ENCODE data around the gene TTYH3.
"Not testable (repeated sequence)": the region's sequence is repeated elsewhere in the genome, so short reads cannot be mapped to it uniquely, and the experiment has no call there.

TTYH3 gene

DNA sequence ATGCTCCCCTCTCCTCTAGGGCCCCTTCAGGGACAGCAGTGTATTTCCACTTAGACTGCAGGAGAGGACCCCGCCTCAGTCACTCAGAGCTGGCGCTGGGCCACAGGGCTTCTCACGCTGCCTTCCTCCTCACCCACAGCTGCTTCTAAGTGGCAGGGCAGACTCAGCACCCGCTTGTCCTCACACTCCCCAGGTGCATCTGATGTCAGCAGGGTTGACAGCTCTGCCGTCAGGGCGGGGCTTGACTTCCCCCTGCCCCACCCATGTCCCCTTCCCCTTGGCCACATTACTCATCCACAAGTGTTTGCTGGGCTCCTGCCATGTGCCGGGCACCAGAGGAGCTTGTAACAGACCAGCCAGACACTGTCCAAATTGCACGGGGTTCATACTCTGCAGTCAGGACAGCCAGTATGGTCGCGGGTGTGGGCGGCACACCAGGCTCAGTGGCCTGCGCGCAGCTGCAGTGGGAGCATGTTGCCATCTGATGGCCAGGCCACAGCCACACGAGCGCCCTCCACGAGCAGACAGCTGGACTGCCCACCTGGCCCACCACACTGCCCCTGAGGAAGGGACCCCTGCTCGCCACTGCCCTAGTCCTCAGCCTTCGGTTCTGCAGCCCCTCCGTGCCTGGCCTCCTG, 29.3 kb upstream of the TTYH3 start:
- DNase-seq (ENCODE audit: low spot score), result no peak

DNA sequence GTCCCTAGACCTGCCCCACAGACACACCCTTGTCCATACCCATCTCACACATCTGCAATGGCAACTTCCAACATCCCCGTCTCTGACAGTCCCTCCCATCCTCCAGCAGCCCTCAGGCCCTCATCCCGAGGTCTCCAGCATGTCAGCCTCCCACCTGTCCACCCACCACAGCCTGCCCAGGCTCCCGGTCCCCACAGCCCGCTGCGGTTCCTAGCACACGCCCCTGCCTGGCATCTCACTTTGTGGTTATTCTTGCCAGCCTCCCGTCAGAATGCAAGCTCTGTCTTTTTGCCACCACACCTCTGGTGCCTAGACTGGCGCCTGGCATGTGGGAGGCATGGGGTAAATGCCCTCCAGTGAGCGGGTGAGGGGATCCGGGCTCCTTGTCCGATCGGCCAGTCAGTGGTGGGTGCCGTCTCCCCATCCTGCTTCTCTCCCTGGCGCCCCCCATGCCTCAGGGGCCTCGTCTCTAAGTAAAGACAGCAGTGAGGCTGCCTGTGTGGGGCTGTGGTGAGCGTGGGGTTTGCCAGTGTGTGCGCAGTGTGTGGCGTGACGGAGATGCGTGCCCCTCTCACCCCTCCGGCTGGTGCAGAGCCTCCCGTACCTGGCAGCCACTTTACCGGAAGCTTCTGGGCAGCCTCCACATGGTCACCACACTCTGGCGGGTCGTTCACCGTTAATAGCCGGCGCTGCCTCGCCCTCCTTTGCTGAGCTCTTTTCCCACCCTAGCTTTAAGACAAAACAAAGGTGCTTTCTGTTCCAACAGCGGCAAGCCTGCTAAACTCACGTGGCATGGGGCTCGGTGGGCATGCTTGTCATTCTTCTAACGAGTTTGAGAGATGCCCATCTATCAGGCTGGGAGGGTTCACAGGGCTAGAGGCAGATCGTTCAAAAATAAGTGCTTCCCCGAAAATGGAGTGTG, 28.5 kb upstream of the TTYH3 start:
- DNase-seq (ENCODE audit: low spot score), result no peak

DNA sequence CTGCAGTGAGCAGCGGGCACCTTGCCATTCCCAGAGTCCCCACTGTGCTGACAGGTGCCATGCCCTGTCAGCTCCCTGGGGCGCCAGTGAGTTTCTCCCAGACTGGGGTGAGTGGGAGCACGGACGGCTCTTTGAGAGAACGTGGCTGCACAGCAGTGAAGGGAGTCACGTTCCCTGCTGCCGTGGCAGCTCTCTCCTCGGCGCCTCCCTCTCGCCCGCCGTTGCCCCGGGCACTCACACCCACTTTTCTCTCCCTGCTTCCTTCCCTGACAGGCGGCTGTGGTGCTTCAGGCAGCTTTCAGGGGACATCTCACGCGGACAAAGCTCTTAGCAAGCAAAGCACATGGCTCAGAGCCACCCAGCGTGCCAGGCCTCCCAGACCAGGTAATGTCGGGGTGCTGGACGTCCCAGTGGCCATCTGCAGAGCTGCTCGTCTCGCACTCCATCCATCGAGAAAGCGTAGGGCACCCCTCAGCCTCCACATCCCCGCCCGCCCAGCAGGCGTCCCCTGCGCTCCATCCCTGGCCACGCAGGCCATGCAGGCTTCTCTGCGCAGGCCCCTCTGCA, 27.1 kb upstream of the TTYH3 start:
- no peak for DNase-seq (ENCODE audit: low spot score)

DNA sequence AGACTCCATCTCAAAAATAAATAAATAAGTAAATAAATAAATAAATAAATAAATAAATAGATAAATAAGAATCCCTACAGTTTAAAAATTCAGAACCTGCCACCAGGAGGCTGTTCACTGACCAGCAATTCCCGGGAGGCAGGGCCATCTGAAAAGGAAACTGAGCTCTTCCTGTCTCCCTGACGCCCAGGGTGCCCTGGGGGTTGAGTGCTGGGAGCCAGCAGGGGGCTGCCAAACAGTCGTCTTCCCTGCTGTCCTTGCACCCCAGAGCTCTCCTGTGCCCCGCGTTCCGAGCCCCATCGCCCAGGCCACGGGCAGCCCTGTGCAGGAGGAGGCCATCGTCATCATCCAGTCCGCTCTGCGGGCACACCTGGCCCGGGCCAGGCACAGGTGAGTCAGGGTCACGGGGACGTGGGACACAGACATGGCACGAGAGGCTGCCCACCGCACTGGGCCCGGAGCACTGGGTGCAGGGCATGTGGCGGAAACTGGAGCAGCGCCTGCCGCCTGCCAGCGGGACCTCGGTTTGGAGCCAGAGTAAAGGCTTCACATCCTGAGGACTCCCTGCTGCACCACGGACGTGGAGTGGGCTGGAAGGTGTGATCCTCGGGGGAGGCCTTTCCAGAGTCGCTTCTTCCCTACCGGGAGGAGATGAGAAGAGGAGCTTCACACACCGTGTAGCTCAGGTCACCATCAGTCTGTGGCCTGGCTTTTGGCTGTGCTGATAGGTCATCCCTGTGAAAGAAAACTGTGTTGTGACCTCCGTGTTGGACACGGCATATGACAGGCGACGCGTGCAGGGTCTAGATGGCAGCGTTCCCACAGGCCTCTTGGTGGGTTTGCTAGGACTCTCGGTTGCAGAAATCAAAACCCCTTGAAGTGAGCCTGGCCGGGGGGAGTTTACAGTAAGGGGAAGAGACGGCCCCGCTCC, 25.9 kb upstream of the TTYH3 start:
- DNase-seq (ENCODE audit: low spot score), result no peak

DNA sequence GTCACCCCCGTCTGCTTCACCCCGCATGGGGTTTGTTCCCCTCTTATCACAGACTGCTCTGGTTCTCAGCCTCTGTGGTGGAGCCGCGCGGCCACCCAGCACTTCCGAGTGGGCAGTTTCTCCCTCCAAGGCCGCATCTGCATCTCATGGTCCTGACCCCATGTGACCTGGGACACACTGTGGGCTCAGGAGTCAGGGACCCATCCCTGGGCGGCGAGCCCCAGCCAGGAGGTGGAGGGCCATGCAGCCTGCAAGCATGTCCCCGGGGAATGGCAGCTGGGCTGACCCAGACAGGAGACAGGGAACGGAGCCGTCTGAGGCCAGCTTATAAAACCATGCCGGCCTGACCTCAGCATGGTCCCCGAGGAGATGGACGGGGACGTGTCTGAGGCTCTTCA, 25.2 kb upstream of the TTYH3 start:
- no peak for DNase-seq (ENCODE audit: low spot score)

DNA sequence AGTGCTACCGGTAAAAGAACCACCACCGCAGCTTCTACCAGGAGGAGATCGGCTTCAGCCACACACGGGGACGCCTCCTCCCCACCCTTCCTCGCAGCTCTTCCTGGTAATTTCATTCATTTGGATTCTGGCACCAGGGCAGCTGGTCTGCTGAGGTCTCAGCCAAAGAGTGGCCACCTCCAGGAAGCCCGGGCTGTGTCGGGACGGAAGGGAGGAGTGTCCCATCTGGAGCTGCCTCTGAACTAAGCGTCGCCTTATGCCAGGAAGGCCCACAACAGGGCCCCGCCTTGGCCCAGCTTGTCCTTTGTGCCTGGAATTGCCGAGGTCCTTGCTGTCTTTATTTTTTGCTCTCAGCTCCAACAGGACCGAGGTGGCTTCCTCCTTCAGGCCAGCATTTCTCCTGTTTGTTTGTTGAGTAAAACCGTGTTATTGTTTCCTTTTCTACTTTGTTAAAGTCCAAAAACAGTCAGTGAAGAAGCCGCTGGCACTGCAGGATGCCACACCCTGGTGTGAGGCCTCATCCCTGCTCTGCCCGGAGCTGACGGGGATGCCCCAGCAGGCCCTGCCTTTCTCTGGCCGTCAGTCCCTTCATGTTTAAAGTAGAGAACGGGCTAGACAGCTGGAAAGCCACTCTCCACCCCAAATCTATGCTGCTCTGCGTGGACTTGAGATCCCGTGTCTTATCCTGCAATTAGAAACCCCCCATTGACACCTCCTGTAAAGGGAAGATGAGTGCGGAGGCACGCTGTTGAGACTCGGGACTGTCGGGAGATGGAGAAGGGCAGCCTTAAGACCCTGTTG, 24.5 kb upstream of the TTYH3 start:
- DNase-seq (ENCODE audit: low spot score), result no peak

DNA sequence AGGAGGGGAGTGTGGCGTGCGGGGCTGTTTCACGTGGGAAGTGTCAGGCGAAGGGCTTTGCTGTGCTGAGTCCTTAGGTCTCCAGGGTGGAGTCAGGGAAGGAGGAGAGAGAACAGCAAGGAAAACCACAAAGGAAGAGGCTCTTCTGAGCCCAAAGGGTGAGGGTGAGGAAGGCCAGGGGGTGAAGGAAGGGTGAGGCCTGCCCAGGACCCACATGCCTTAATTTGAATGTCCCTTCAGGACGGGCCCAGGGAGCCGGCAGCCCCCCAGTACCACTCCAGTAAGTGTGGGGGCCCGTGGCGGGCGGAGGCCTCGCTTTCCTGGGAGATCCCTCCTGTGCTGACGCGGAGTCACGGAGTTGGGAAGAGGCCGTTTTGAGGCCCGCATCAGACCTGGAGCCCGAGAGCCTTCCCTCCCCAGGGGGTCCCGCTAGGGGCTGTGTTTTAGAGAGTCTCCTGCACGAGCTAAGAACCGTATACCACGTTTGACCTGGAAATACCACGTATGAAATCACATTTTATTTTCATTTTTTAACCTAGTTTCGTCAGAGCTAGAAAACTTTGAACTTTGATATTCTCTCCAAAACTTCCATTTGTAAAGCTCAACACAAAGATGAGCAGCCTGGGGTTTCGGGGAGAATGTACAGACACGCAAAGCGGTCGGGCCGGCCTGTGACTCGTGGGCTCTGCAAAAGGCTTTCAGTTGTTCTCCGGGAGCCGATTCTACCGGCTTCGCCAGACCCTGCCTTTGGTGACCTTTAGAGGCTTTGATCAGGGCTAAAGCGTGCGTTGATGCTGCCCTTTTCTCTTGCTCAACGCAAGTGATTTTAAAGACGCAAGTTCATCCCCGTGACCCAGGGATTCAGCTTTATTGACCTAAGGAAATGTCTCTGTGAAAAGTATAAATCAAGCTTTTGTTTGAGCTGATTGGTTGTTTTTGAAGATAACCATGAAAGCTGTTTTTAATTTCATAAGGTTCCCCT, 23.6 kb upstream of the TTYH3 start:
- no peak for DNase-seq (ENCODE audit: low spot score)

DNA sequence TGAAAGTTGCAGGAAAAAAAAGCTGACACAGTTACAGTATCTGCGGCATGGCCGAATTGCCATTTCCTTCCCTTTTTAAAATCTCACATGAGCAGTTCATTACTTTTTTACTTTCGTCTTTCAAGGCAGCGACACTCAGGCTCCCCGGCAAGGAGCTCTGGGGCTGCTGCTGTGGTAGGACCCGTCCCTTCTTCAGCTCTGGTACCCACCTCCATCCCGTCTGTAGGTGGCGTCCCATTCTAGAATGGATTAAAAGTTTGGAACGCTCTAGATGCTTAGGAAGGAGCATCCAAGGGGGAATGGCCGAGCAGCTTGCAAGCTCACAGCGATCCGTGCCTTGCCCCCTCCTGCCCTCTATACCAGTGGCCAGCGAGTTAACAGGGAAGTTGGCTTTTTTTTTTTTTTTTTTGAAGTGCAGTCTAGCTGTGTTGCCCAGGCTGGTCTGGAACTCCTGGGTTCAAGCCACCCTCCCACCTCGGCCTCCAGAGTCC, 22.8 kb upstream of the TTYH3 start:
- no peak for DNase-seq (ENCODE audit: low spot score)

DNA sequence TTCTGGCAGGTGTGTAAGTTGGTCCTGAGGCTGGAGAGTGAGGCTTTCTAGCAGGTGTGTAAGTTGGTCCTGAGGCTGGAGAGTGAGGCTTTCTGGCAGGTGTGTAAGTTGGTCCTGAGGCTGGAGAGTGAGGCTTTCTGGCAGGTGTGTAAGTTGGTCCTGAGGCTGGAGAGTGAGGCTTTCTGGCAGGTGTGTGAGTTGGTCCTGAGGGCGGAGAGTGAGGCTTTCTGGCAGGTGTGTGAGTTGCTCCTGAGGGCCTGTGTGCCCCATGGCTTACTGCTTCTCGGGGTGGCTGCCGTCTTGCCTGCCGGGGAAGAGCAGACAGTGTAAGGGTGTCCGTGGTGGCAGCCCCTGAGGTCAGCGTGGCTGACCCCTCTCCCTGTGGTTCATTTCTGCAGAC, 22.1 kb upstream of the TTYH3 start:
- not testable (repeated sequence) for DNase-seq (ENCODE audit: low spot score)

DNA sequence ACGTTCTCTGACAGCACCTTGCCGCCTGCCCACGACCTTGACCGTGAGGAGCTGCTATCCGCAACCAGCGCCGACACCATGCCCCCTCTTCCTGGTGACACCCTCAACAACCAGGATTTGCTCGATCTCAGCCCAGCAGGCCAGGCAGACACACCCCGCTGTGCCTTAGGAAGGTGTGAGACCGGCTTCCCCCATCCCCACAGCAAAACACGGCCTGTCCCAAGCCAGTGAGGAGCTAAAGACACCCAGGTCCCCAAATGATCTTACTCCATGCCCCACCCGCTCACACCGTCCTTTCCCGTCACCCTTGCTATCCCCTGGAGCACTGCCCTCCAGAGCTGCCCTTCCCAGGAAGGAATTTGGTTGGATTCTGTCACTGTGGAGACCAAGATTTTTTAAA, 21.3 kb upstream of the TTYH3 start:
- no peak for DNase-seq (ENCODE audit: low spot score)

DNA sequence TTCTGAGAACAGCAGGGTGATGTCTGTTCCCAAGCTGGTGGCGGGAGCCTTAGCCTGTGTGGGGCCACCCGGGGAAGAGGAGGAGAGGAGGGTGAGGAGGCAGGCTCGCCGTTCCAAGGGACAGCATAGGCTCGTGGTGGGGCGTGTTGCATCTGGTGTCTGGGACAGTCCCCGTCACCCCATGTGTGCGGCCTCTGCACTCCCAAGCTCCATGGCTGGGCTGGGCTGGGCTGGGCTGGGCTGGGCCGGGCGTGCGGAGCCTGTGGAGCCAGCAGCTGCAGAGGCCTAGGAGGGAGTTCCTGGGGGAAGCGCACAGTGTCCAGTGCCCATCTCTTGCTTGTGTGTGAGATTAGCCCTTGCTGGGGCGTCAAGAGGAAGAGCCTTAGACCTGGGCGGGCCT, 20.9 kb upstream of the TTYH3 start:
- DNase-seq (ENCODE audit: low spot score), result no peak

DNA sequence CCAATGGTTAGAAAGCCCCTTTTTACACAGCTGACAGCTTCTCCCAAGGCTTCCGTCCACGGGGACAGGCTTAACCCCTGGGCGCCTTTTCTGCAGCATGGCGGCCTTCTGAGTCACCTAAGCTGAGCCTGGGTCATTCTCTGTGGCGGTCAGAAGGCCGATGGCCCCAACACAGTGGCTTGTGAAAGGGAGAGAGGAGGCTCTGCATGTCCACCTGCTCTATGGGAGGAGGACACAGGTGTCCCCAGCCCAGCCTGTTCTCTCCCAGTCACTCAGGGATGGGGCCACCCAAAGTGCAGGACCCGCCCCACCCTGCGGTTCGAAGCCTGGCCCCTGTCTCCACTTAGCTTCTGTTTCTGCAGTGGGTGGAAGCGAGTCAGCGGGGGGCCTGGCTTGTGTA, 20.4 kb upstream of the TTYH3 start:
- DNase-seq (ENCODE audit: low spot score), result no peak

DNA sequence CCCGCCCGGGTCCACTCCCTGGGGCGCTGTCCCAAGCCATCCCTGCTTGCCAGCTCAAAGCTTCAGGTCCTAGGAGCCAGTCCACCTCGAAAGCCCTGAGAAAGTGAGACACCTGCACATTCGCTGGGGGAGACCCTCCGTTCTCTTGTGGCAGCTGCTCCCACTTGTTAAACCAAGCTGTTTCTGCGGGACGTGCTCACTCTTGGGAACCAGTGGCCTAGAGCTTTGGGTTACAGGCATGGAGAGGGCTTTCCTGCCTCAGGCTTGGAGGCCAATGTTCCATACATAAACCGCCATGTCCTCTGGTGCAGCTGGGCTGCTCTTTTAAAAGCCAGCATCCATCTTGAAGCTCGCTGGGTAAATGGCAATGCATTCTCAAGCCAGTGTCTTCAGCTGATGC, 19.9 kb upstream of the TTYH3 start:
- DNase-seq (ENCODE audit: low spot score), result no peak

DNA sequence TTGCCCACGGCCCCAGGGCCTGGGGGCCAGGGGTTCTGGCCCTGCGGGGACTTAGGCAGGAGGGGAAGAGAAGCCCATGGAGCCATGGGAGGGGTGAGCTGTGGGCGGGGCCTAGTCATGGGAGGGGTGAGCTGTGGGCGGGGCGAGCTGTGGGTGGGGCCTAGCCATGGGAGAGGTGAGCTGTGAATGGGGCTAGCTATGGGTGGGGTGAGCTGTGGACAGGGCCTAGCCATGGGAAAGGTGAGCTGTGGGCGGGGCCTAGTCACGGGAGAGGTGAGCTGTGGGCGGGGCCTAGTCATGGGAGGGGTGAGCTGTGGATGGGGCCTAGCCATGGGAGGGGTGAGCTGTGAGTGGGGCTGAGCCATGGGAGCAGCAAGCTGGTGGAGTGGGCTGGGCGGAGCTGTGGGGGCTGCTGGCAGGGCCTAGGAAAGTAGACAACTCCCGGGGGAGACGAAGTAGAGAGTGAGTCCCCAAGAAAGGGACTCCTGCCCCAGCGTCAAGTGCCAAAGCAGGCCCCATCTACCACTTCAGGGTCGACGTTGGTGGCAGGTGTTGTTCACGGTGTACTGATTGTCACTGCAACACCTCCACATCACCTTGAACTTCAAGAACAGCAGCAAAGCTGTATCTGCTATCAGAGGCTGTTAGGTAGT, 19.2 kb upstream of the TTYH3 start:
- DNase-seq (ENCODE audit: low spot score), result no peak

DNA sequence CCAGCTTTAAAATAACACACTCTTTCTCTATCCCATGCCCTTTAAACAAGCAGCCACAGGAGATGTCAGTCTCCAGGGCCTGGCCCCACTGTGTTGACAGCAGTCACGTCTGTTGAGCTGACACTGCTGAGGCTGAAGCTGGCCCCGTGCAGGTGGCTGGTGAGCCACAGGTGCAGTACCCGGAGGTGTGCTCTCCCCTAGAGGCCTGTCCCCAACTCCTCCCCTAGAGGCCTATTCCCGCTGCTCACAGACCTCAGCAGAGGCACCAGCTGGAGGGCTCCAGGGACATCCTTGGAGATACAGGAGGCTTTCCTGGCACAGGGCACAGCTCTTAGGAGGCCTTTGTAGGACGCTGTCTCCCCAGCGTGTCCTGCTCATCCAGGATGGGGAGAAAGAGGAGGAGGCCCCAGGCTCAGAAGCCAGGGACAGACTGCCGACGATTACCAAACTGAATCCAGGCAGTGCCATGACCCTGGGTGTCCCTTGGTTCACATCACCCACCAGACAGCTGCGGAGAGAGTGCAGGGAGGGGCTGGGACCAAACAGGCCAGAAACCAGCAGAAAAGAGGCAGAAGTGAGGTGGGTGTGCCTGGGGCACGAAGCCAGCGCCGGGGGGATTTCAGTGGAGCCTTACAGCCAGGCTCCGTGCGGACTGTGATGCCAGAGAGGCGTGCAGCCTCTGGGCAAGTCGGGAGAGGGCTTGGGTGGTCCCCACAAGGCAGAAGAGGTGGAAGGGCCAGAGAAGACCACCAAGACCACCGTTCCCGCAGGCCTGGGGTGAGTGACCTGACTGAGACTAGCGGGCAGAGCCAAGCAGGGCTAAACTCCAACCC, 18.5 kb upstream of the TTYH3 start:
- no peak for DNase-seq (ENCODE audit: low spot score)

DNA sequence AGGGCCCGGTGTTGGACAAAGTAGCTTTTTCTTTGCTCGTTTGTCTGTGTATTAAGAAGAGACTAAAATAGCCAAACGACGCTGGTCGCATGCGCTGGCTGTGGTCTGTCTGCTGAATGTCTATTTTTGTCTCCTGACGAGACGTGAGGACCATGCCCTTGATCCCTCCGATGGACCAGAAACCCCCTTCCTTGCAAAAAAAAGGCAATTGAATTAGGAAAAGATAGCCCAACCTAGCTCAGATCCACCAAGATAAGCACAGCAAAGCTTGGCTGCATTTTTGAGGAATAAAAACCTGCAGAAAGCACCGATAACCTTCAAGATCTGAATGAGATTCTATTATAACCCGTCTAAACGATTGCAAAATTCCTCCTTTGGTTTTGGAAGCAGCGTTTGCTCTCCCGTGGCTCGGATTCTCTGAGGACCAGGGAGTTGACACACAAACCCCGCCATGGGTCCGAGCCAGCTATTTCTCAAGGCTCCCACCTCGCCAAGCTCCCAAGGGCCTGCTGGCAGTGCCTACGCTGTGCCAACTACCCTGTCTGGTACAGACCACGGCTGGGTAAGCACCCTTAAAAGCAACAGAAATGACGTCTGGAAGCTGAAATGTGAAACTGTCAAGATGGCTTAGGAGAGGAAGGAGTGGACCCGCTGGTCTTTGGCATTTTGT, 17.7 kb upstream of the TTYH3 start:
- no peak for DNase-seq (ENCODE audit: low spot score)

DNA sequence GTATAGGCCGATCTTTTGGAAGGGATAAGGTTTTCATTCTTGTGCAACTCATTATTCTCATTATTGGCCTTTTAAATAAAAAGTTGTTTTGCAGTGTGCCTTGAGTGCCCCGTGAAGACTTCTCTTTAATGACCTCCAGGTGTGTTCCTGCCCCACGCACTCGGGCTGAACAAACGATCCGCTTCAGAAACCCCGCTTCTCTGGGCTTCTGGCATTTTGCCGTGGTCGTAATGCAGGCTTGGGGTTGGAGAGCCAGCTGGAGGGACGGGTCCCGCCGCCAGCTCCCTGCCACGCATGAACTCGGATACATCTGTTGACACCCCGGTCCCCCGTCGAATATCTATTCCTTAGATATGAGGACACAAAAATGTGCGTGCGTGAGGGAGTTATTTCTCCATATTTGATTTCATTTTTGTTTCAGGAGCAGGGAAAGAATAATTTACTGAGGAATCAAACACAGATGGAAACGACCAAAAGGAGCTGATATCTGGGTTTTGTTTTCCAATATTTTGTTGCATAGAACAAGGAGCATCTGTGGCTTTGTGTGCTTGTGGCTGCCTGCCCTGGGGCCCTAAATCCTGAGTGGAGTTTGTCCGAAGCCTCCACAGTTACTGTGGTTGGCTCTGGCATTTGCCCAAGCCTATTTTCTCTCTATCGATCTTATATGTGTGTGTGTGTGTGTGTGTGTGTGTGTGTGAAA, 17.0 kb upstream of the TTYH3 start:
- DNase-seq (ENCODE audit: low spot score), result no peak
